Endothelial cell of umbilical vein (primary cell): ENCODE data around the gene NELFA. TPM values are rescaled to one million over a fixed set of nuclear protein-coding genes. Genes with fewer than 3 reads are reported as not detected.

Source experiments
- BruUV-seq: library from RNA; stranded (reverse); fragments of 400-500 nt; replicated peaks from 2 replicates; lab custom pipeline; 2021; lab: Mats Ljungman, UMichigan
- CTCF ChIA-PET: fragments of 300-600, 350-600 bp; sonication (Branson Sonifier 250); formaldehyde crosslinking; loops from one replicate; lab custom pipeline; 2021; ENCODE audit warnings: antibody characterized with exemption, inconsistent platforms; lab: Charles Lee
- POLR2A ChIA-PET: fragments of 300-600, 350-600 bp; sonication (Branson Sonifier 250); formaldehyde crosslinking; loops from one replicate; lab custom pipeline; 2021; ENCODE audit warnings: antibody characterized with exemption, inconsistent platforms; lab: Charles Lee
- DNase-seq: peaks from one replicate; pipeline ENCODE4 v3.0.0-alpha.2; 2011; ENCODE audit warnings: low read depth, low spot score
- FAIRE-seq: peaks from 2 replicates; lab custom pipeline; 2011; peaks lifted over from hg19 to GRCh38; lab: Jason Lieb, UNC
- H2AFZ ChIP-seq: 2 replicates; pipeline ENCODE4 v1.6.0; 2012; ENCODE audit warnings: low read depth, low read length, control low read depth, inconsistent platforms
- H3K27ac ChIP-seq: 2 replicates; pipeline ENCODE4 v1.5.1; 2011; ENCODE audit warnings: low read depth, mild to moderate bottlenecking, control low read depth, low read length, moderate library complexity; ENCODE audit not compliant: insufficient read depth
- H3K27me3 ChIP-seq, 2 experiments: 2 replicates each; pipeline versions ENCODE4 v1.6.0 to v1.6.1; 2011; ENCODE audit warnings: low read length in 2 of 2, mixed read lengths in 1 of 2; ENCODE audit not compliant: control insufficient read depth in 2 of 2, insufficient read depth in 2 of 2
- H3K36me3 ChIP-seq, 2 experiments: 2 replicates in 1 of 2; 3 replicates in 1 of 2; pipeline ENCODE4 v1.5.1; 2011; ENCODE audit warnings: low read length in 2 of 2, mild to moderate bottlenecking in 1 of 2, moderate library complexity in 1 of 2; ENCODE audit not compliant: control insufficient read depth in 2 of 2, insufficient read depth in 2 of 2; ENCODE audit errors: extremely low read depth in 1 of 2
- H3K4me1 ChIP-seq: 3 replicates; pipeline ENCODE4 v1.5.1; 2011; ENCODE audit warnings: mild to moderate bottlenecking, low read length; ENCODE audit not compliant: control insufficient read depth, insufficient read depth; ENCODE audit errors: extremely low read depth
- H3K4me2 ChIP-seq: 2 replicates; pipeline ENCODE4 v1.6.1; 2011; ENCODE audit warnings: low read length, control low read depth, mixed read lengths; ENCODE audit not compliant: insufficient read depth
- H3K4me3 ChIP-seq, 3 experiments: fragments of 200-600 bp in 1 of 3; sonication (generic), shearing (Covaris generic) in 1 of 3; replicated peaks in 1 of 3; 2 replicates each; pipeline ENCODE4 v1.5.1; 2011 to 2016; ENCODE audit warnings: control low read depth in 3 of 3, low read length in 3 of 3, mild to moderate bottlenecking in 2 of 3, inconsistent platforms in 1 of 3, low read depth in 1 of 3, moderate library complexity in 1 of 3; ENCODE audit not compliant: insufficient read depth in 1 of 3
- H3K79me2 ChIP-seq: 2 replicates; pipeline ENCODE4 v1.6.0; 2012; ENCODE audit warnings: low read length, inconsistent platforms; ENCODE audit not compliant: control insufficient read depth, insufficient read depth
- H3K9ac ChIP-seq: replicated peaks from 2 replicates; pipeline ENCODE3; 2011; ENCODE audit warnings: low read length, control low read depth; ENCODE audit not compliant: insufficient read depth; ENCODE audit errors: extremely low read depth
- H3K9me1 ChIP-seq: replicated peaks from 3 replicates; pipeline ENCODE4 v1.6.0; 2011; ENCODE audit warnings: mild to moderate bottlenecking, low read length; ENCODE audit not compliant: control insufficient read depth, insufficient read depth; ENCODE audit errors: extremely low read depth
- H3K9me3 ChIP-seq: replicated peaks from 2 replicates; pipeline ENCODE4 v1.5.1; 2012; ENCODE audit warnings: low read length, inconsistent platforms; ENCODE audit not compliant: control insufficient read depth, insufficient read depth
- H4K20me1 ChIP-seq: replicated peaks from 2 replicates; pipeline ENCODE3; 2011; ENCODE audit warnings: mild to moderate bottlenecking, low read length; ENCODE audit not compliant: control insufficient read depth, insufficient read depth; ENCODE audit errors: extremely low read depth
- CTCF ChIP-seq, 2 donors: IDR thresholded peaks; 1 replicate in 1 of 2; 2 replicates in 1 of 2; pipeline ENCODE4 v1.5.1; 2011; ENCODE audit warnings: low read length in 2 of 2, mild to moderate bottlenecking in 2 of 2, moderate library complexity in 2 of 2, control low read depth in 1 of 2, inconsistent platforms in 1 of 2, low read depth in 1 of 2; ENCODE audit not compliant: insufficient read depth in 1 of 2; ENCODE audit errors: extremely low read depth in 1 of 2
- EZH2 ChIP-seq: IDR thresholded peaks from 2 replicates; pipeline ENCODE4 v1.6.1; 2012; ENCODE audit warnings: borderline replicate concordance, low read depth, mild to moderate bottlenecking, moderate library complexity, low read length, inconsistent platforms; ENCODE audit not compliant: severe bottlenecking
- FOS ChIP-seq: IDR thresholded peaks from 2 replicates; pipeline ENCODE4 v1.6.1; 2011; ENCODE audit warnings: mild to moderate bottlenecking, low read length, moderate library complexity, borderline replicate concordance; ENCODE audit not compliant: insufficient read depth
- GATA2 ChIP-seq: IDR thresholded peaks from 2 replicates; pipeline ENCODE4 v1.7.0; 2011; ENCODE audit warnings: low read depth, mild to moderate bottlenecking, moderate library complexity, mixed read lengths, low read length; ENCODE audit not compliant: insufficient read length, insufficient read depth
- JUN ChIP-seq: IDR thresholded peaks from 2 replicates; pipeline ENCODE4 v1.6.1; 2011; ENCODE audit warnings: borderline replicate concordance, low read depth; ENCODE audit not compliant: insufficient read length, insufficient read depth
- MAX ChIP-seq: IDR thresholded peaks from 2 replicates; pipeline ENCODE4 v1.6.1; 2011; ENCODE audit not compliant: insufficient read depth, insufficient read length
- MYC ChIP-seq: IDR thresholded peaks from one replicate; pipeline ENCODE4 v1.6.1; 2011; ENCODE audit warnings: mild to moderate bottlenecking, low read depth, low read length
- POLR2A ChIP-seq: IDR thresholded peaks from 2 replicates; pipeline ENCODE4 v1.6.1; 2012; ENCODE audit warnings: low read depth, mild to moderate bottlenecking, control low read depth, low read length
- POLR2AphosphoS5 ChIP-seq: IDR thresholded peaks from 2 replicates; pipeline ENCODE4 v1.6.1; 2012; ENCODE audit warnings: low read depth, mild to moderate bottlenecking, control low read depth, low read length, moderate library complexity; ENCODE audit not compliant: insufficient read depth
- dilution Hi-C: fragments of 300-500 bp; cut with MboI; formaldehyde crosslinking; loops from one replicate; pipeline ENCODE4 v1.15.0; 2019; ENCODE audit warnings: low sequenced_read_pairs; ENCODE audit not compliant: extremely low pct_ligation_motif_present
- intact Hi-C: fragments of 100-400 bp; cut with micrococcal nuclease; formaldehyde crosslinking; loops from one replicate; pipeline ENCODE4 v1.10.0; 2022
- polyA plus RNA-seq, 4 experiments: library from polyadenylated mRNA; depleted of rRNA in 3 of 4; stranded (reverse) in 3 of 4; unstranded in 1 of 4; fragments of >200 nt; gene quantifications; 2 replicates each; pipeline versions ENCODE4 v1.2.1 to v1.2.3, GENCODE V29; 2011 to 2012; ENCODE audit warnings: missing spikeins in 1 of 4
- total RNA-seq: library from RNA; stranded (reverse); gene quantifications from 2 replicates; pipeline ENCODE4 v1.2.3, GENCODE V29; 2021

NELFA gene
- total and polyA plus RNA-seq, 2 donors (not counting 3 experiments of a cell fraction or from before 2014, with no cell fraction given), result 22.8 to 30.3 TPM

- Histone ChIP-seq H3K9ac (no peak overlapping the region), H3K79me2 (peaks cover 23% of the 10 kb centered on the region), H3K9me3 (no peaks in the 10 kb centered on the region), H4K20me1 (no peaks in the 10 kb centered on the region), H3K4me2 (no peak overlapping the region), H3K27ac (no peak overlapping the region), H3K9me1 (no peaks in the 10 kb centered on the region), H3K4me3 (no peak overlapping the region), H3K4me1 (no peaks in the 10 kb centered on the region), H3K36me3 (peaks cover 7 to 24% of the 10 kb centered on the region in 2 experiments), H3K27me3 (no peaks in the 10 kb centered on the region), H2AFZ (no peak overlapping the region)
- DNase-seq (no peak), FAIRE-seq (no peak)
- CTCF ChIA-PET, result no interaction called here
- dilution Hi-C loops (no loop called here), intact Hi-C loops (no loop called here)
- TF ChIP-seq JUN (no peak), GATA2 (no peak), CTCF (IDR thresholded peaks at IDR 0.05; ENCODE audit: extremely low read depth in 1 of 2, insufficient read depth in 1 of 2, low read depth in 1 of 2, low read length in 2 of 2) (no peak), EZH2 (no peak), MYC (no peak)
- POLR2A ChIA-PET, result no interaction called here
- no TSS peak for BruUV-seq
Measured at GRCh38 chr4:1948232-1948631, 60.5 kb downstream of the NELFA start.

- Histone ChIP-seq H3K36me3 (peaks cover 8 to 27% of the 10 kb centered on the region in 2 experiments), H2AFZ (no peak overlapping the region), H3K79me2 (peaks cover 27% of the 10 kb centered on the region), H3K4me2 (no peak overlapping the region), H3K4me3 (no peak overlapping the region), H3K9me3 (no peaks in the 10 kb centered on the region), H4K20me1 (no peaks in the 10 kb centered on the region), H3K27ac (no peak overlapping the region), H3K4me1 (no peaks in the 10 kb centered on the region), H3K9ac (no peak overlapping the region), H3K27me3 (no peaks in the 10 kb centered on the region), H3K9me1 (no peaks in the 10 kb centered on the region)
- no TSS peak for BruUV-seq
- DNase-seq (no peak), FAIRE-seq (no peak)
- no peak for TF ChIP-seq JUN
- TF ChIP-seq EZH2, result no peak
- no peak for TF ChIP-seq CTCF (IDR thresholded peaks at IDR 0.05; ENCODE audit: extremely low read depth in 1 of 2, insufficient read depth in 1 of 2, low read depth in 1 of 2, low read length in 2 of 2)
- TF ChIP-seq MYC, result no peak
- no peak for TF ChIP-seq POLR2A
- TF ChIP-seq FOS, result no peak
- no peak for TF ChIP-seq MAX
- no peak for TF ChIP-seq POLR2AphosphoS5
- dilution Hi-C loops (no loop called here), intact Hi-C loops (no loop called here)
- POLR2A ChIA-PET, result no interaction called here
- CTCF ChIA-PET, result no interaction called here
Measured at GRCh38 chr4:1945912-1946311, 62.9 kb downstream of the NELFA start.
